ENCODE results near the gene OR10A5.
"Not testable (repeated sequence)": the region's sequence is repeated elsewhere in the genome, so short reads cannot be mapped to it uniquely, and the experiment has no call there.

GRCh38 chr11:6801075-6801474 lies 44.4 kb upstream of the OR10A5 start:
- TF ChIP-seq POLR2A, EP300, POLR2AphosphoS5 (IDR thresholded peaks at IDR 0.05): not testable (repeated sequence)
- TF ChIP-seq, protein P1, sequence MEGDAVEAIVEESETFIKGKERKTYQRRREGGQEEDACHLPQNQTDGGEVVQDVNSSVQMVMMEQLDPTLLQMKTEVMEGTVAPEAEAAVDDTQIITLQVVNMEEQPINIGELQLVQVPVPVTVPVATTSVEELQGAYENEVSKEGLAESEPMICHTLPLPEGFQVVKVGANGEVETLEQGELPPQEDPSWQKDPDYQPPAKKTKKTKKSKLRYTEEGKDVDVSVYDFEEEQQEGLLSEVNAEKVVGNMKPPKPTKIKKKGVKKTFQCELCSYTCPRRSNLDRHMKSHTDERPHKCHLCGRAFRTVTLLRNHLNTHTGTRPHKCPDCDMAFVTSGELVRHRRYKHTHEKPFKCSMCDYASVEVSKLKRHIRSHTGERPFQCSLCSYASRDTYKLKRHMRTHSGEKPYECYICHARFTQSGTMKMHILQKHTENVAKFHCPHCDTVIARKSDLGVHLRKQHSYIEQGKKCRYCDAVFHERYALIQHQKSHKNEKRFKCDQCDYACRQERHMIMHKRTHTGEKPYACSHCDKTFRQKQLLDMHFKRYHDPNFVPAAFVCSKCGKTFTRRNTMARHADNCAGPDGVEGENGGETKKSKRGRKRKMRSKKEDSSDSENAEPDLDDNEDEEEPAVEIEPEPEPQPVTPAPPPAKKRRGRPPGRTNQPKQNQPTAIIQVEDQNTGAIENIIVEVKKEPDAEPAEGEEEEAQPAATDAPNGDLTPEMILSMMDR (IDR thresholded peaks at IDR 0.05) = not testable (repeated sequence)
